IMR-90 (cell line): ENCODE data around the gene KAT6B. TPM values are rescaled to one million over a fixed set of nuclear protein-coding genes. Genes with fewer than 3 reads are reported as not detected.

ENCODE experiments used
- ATAC-seq: fragments of 200-7000 bp; cut with Tn5 transposase; 2 replicates; pipeline ENCODE4 v1.9.1; 2020; ENCODE audit warnings: low read depth, mild to moderate bottlenecking, moderate library complexity
- BruUV-seq: library from RNA; stranded (reverse); fragments of 400-500 nt; replicated peaks from 2 replicates; lab custom pipeline; 2021; lab: Mats Ljungman, UMichigan
- CTCF ChIA-PET: fragments of 300-600 bp; formaldehyde crosslinking; extraction: SDS; loops from one replicate; lab custom pipeline; 2021; ENCODE audit warnings: antibody characterized with exemption; lab: Yijun Ruan, JAX
- POLR2A ChIA-PET: fragments of 300-600 bp; sonication (Branson Sonifier 250); formaldehyde crosslinking; loops from one replicate; lab custom pipeline; 2022; ENCODE audit warnings: antibody characterized with exemption; ENCODE audit not compliant: unreplicated experiment; lab: Charles Lee
- DNase-seq: peaks from one replicate; pipeline ENCODE4 v3.0.0; 2013
- H2AFZ ChIP-seq: replicated peaks from 2 replicates; pipeline ENCODE3; 2013; ENCODE audit warnings: low read length, mild to moderate bottlenecking; ENCODE audit not compliant: poor library complexity
- H2AK5ac ChIP-seq: 2 replicates; pipeline ENCODE4 v1.6.1; 2013; ENCODE audit warnings: low read depth, low read length, inconsistent platforms
- H2AK9ac ChIP-seq: replicated peaks from 2 replicates; pipeline ENCODE3; 2013; ENCODE audit warnings: mild to moderate bottlenecking, low read depth, low read length, moderate library complexity; ENCODE audit not compliant: poor library complexity
- H2BK120ac ChIP-seq: 2 replicates; pipeline ENCODE4 v1.6.1; 2013; ENCODE audit warnings: low read depth, low read length, inconsistent platforms
- H2BK15ac ChIP-seq: 3 replicates; pipeline ENCODE4 v1.6.1; 2013; ENCODE audit warnings: low read depth, low read length, inconsistent platforms
- H2BK20ac ChIP-seq: 2 replicates; pipeline ENCODE4 v1.6.1; 2013; ENCODE audit warnings: low read depth, mild to moderate bottlenecking, inconsistent platforms, low read length, moderate library complexity
- H2BK5ac ChIP-seq: 2 replicates; pipeline ENCODE4 v1.6.1; 2013; ENCODE audit warnings: mild to moderate bottlenecking, low read depth, low read length, inconsistent platforms; ENCODE audit not compliant: poor library complexity, severe bottlenecking
- H3K14ac ChIP-seq: replicated peaks from 2 replicates; pipeline ENCODE4 v1.6.1; 2013; ENCODE audit warnings: low read depth, low read length, inconsistent platforms
- H3K18ac ChIP-seq: 2 replicates; pipeline ENCODE4 v1.6.1; 2013; ENCODE audit warnings: low read depth, low read length, control low read depth
- H3K23ac ChIP-seq: 2 replicates; pipeline ENCODE4 v1.6.1; 2013; ENCODE audit warnings: low read depth, low read length, inconsistent platforms
- H3K27ac ChIP-seq: 2 replicates; pipeline ENCODE4 v1.5.1; 2013; ENCODE audit warnings: mild to moderate bottlenecking, control low read depth, low read length; ENCODE audit not compliant: insufficient read depth
- H3K27me3 ChIP-seq: 2 replicates; pipeline ENCODE4 v1.6.1; 2013; ENCODE audit warnings: low read length; ENCODE audit not compliant: control insufficient read depth, insufficient read depth
- H3K36me3 ChIP-seq: 2 replicates; pipeline ENCODE4 v1.6.1; 2013; ENCODE audit warnings: low read length, mixed read lengths; ENCODE audit not compliant: control insufficient read depth, insufficient read depth
- H3K4ac ChIP-seq: 2 replicates; pipeline ENCODE4 v1.6.1; 2013; ENCODE audit warnings: low read depth, low read length, inconsistent platforms
- H3K4me1 ChIP-seq: 2 replicates; pipeline ENCODE4 v1.6.1; 2013; ENCODE audit warnings: low read length, mixed read lengths; ENCODE audit not compliant: control insufficient read depth, insufficient read depth
- H3K4me2 ChIP-seq: 2 replicates; pipeline ENCODE4 v1.6.1; 2013; ENCODE audit warnings: low read depth, mild to moderate bottlenecking, control low read depth, low read length, moderate library complexity
- H3K4me3 ChIP-seq: 2 replicates; pipeline ENCODE4 v1.5.1; 2013; ENCODE audit warnings: low read depth, mild to moderate bottlenecking, control low read depth, low read length, moderate library complexity; ENCODE audit not compliant: insufficient read depth
- H3K56ac ChIP-seq: 2 replicates; pipeline ENCODE4 v1.6.1; 2013; ENCODE audit warnings: low read length, inconsistent platforms; ENCODE audit not compliant: insufficient read depth; ENCODE audit errors: extremely low read depth
- H3K79me1 ChIP-seq, 2 experiments: 2 replicates each; pipeline ENCODE4 v1.6.1; 2013; ENCODE audit warnings: low read length in 2 of 2, inconsistent platforms in 1 of 2, low read depth in 1 of 2
- H3K9ac ChIP-seq: 2 replicates; pipeline ENCODE4 v1.6.1; 2013; ENCODE audit warnings: low read depth, low read length, control low read depth
- H3K9me1 ChIP-seq: 2 replicates; pipeline ENCODE4 v1.6.1; 2013; ENCODE audit warnings: low read length, inconsistent platforms; ENCODE audit not compliant: insufficient read depth
- H3K9me3 ChIP-seq: 2 replicates; pipeline ENCODE4 v1.6.1; 2013; ENCODE audit warnings: low read length; ENCODE audit not compliant: control insufficient read depth, insufficient read depth
- H4K20me1 ChIP-seq: 2 replicates; pipeline ENCODE4 v1.6.1; 2013; ENCODE audit warnings: low read length, inconsistent platforms; ENCODE audit not compliant: insufficient read depth
- H4K5ac ChIP-seq: 2 replicates; pipeline ENCODE4 v1.6.1; 2013; ENCODE audit warnings: mild to moderate bottlenecking, low read depth, low read length, control low read depth
- H4K8ac ChIP-seq, 2 experiments: 2 replicates each; pipeline ENCODE4 v1.6.1; 2013; ENCODE audit warnings: low read depth in 2 of 2, low read length in 2 of 2, control low read depth in 1 of 2, inconsistent platforms in 1 of 2
- H4K91ac ChIP-seq: 2 replicates; pipeline ENCODE4 v1.6.1; 2013; ENCODE audit warnings: low read depth, low read length, inconsistent platforms; ENCODE audit not compliant: insufficient read depth
- BHLHE40 ChIP-seq: fragments of 150-350 bp; IDR thresholded peaks from 2 replicates; pipeline ENCODE4 v1.6.1; 2016; ENCODE audit warnings: mild to moderate bottlenecking, low read depth, low read length
- CEBPB ChIP-seq: IDR thresholded peaks from 2 replicates; pipeline ENCODE4 v1.6.1; 2012; ENCODE audit warnings: low read depth, low read length, improper control_type of control experiment
- CHD1 ChIP-seq: IDR thresholded peaks from 2 replicates; pipeline ENCODE4 v1.6.1; 2012; ENCODE audit warnings: low read depth, low read length, improper control_type of control experiment
- FOS ChIP-seq: fragments of 150-350 bp; IDR thresholded peaks from 2 replicates; pipeline ENCODE4 v1.6.1; 2016; ENCODE audit warnings: low read depth, low read length
- MAFK ChIP-seq: IDR thresholded peaks from 2 replicates; pipeline ENCODE4 v1.6.1; 2012; ENCODE audit warnings: low read depth, low read length, improper control_type of control experiment
- MAZ ChIP-seq: IDR thresholded peaks from 2 replicates; pipeline ENCODE4 v1.6.1; 2012; ENCODE audit warnings: low read depth, mild to moderate bottlenecking, low read length, improper control_type of control experiment, moderate library complexity, borderline replicate concordance
- POLR2A ChIP-seq: IDR thresholded peaks from 2 replicates; pipeline ENCODE4 v1.6.1; 2012; ENCODE audit warnings: mild to moderate bottlenecking, low read depth, low read length
- RAD21 ChIP-seq: IDR thresholded peaks from 2 replicates; pipeline ENCODE4 v1.6.1; 2012; ENCODE audit warnings: low read length, improper control_type of control experiment
- RCOR1 ChIP-seq: IDR thresholded peaks from 2 replicates; pipeline ENCODE4 v1.6.1; 2012; ENCODE audit warnings: mild to moderate bottlenecking, low read length, improper control_type of control experiment; ENCODE audit not compliant: insufficient replicate concordance
- RFX5 ChIP-seq: IDR thresholded peaks from 2 replicates; pipeline ENCODE4 v1.8.0; 2012; ENCODE audit warnings: low read depth, mild to moderate bottlenecking, low read length, moderate library complexity
- SMC3 ChIP-seq: fragments of 150-350 bp; IDR thresholded peaks from 2 replicates; pipeline ENCODE4 v1.6.1; 2016; ENCODE audit warnings: low read depth, mild to moderate bottlenecking, antibody characterized with exemption, low read length, moderate library complexity
- USF2 ChIP-seq: fragments of 150-350 bp; IDR thresholded peaks from 2 replicates; pipeline ENCODE4 v1.6.1; 2017; ENCODE audit warnings: mild to moderate bottlenecking, antibody characterized with exemption, low read length, low read depth
- WGBS, 2 experiments: methylation state at CpG; one replicate each; pipeline versions ENCODE4 v1.1.5 to v1.1.7; 2013; ENCODE audit warnings: missing lambda C conversion rate in 2 of 2; ENCODE audit not compliant: insufficient read length in 1 of 2; ENCODE audit errors: extremely low coverage in 2 of 2; 5-methylcytosine and 5-hydroxymethylcytosine counted together
- dilution Hi-C: fragments of 300-500 bp; cut with HindIII; formaldehyde crosslinking; loops from one replicate; pipeline ENCODE4 v1.14.3; 2018; ENCODE audit warnings: low sequenced_read_pairs; ENCODE audit not compliant: unreplicated experiment
- in situ Hi-C: fragments of 300-500 bp; cut with MboI; formaldehyde crosslinking; loops from 3 replicates; pipeline ENCODE4 v1.14.3; 2019; ENCODE audit warnings: low sequenced_read_pairs, inconsistent platforms, mixed read lengths
- intact Hi-C: fragments of 100-400 bp; cut with micrococcal nuclease; formaldehyde crosslinking; loops from 2 replicates; pipeline ENCODE4 v1.10.0; 2022
- polyA plus RNA-seq, 3 experiments: library from polyadenylated mRNA; depleted of rRNA; stranded (reverse); fragments of >200 nt; gene quantifications; 2 replicates each; pipeline ENCODE4 v1.2.3, GENCODE V29; 2012; ENCODE audit warnings: low replicate concordance in 1 of 3
- total RNA-seq: library from RNA; depleted of rRNA; stranded (reverse); fragments of >200 nt; gene quantifications from 2 replicates; pipeline ENCODE4 v1.2.3, GENCODE V29; 2012
- TF ChIP-seq, protein P1 (sequence below): conservative IDR thresholded peaks from 2 replicates; pipeline ENCODE4 v1.5.1; 2012; ENCODE audit warnings: mild to moderate bottlenecking, low read depth, low read length, improper control_type of control experiment
- TF ChIP-seq, protein P2 (sequence below): fragments of 150-350 bp; IDR thresholded peaks from 2 replicates; pipeline ENCODE4 v1.6.1; 2016; ENCODE audit warnings: low read depth, mild to moderate bottlenecking, low read length, moderate library complexity, borderline replicate concordance

The KAT6B gene
- total and polyA plus RNA-seq, 2 of the 4 experiments (the other 2 are of a cell fraction) = 8.8 to 28.1 TPM

GRCh38 chr10:74883428-74883827 is 57.0 kb downstream of the KAT6B start:
- dilution Hi-C loops = no loop called here
- CTCF ChIA-PET = no interaction called here

More at GRCh38 chr10:74883428-74883827, 57.0 kb downstream of the KAT6B start:
- intact Hi-C loops = loop anchor here (5.0 kb wide), 1 partner anchor 56 kb away; the partner anchor contains the start of gene KAT6B
- no CpG with 5 or more reads among the region's 1 CpG for WGBS, 2 experiments
- H3K36me3 ChIP-seq = no peaks in the 10 kb centered on the region
- peak overlapping the region; percentile 98 for H2AK5ac ChIP-seq
- H3K56ac ChIP-seq = peak overlapping the region; percentile 93
- peaks cover 51 to 75% of the 10 kb centered on the region in 2 experiments for H3K79me1 ChIP-seq
- peaks cover 41% of the 10 kb centered on the region for H3K4me1 ChIP-seq
- peak overlapping the region; percentile 98 for H2BK120ac ChIP-seq
- no peak overlapping the region for H2AK9ac ChIP-seq
- peak overlapping the region; percentile 99 for H4K5ac ChIP-seq
- H3K23ac ChIP-seq = peak overlapping the region; percentile 87
- TF ChIP-seq, protein P1, sequence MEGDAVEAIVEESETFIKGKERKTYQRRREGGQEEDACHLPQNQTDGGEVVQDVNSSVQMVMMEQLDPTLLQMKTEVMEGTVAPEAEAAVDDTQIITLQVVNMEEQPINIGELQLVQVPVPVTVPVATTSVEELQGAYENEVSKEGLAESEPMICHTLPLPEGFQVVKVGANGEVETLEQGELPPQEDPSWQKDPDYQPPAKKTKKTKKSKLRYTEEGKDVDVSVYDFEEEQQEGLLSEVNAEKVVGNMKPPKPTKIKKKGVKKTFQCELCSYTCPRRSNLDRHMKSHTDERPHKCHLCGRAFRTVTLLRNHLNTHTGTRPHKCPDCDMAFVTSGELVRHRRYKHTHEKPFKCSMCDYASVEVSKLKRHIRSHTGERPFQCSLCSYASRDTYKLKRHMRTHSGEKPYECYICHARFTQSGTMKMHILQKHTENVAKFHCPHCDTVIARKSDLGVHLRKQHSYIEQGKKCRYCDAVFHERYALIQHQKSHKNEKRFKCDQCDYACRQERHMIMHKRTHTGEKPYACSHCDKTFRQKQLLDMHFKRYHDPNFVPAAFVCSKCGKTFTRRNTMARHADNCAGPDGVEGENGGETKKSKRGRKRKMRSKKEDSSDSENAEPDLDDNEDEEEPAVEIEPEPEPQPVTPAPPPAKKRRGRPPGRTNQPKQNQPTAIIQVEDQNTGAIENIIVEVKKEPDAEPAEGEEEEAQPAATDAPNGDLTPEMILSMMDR = no peak
- TF ChIP-seq MAFK = no peak
- no peak for TF ChIP-seq BHLHE40
- no peak for TF ChIP-seq POLR2A
- TF ChIP-seq RCOR1 = no peak
- no peak for TF ChIP-seq FOS
- TF ChIP-seq CEBPB = no peak
- no peak for TF ChIP-seq USF2
- no peak for TF ChIP-seq RFX5
- no peak for TF ChIP-seq MAZ
- TF ChIP-seq RAD21 = no peak
- no peak for TF ChIP-seq SMC3
- no peak for TF ChIP-seq CHD1
- TF ChIP-seq, protein P2, sequence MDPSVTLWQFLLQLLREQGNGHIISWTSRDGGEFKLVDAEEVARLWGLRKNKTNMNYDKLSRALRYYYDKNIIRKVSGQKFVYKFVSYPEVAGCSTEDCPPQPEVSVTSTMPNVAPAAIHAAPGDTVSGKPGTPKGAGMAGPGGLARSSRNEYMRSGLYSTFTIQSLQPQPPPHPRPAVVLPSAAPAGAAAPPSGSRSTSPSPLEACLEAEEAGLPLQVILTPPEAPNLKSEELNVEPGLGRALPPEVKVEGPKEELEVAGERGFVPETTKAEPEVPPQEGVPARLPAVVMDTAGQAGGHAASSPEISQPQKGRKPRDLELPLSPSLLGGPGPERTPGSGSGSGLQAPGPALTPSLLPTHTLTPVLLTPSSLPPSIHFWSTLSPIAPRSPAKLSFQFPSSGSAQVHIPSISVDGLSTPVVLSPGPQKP = no peak
- peak overlapping the region; percentile 98 for H4K91ac ChIP-seq
- H3K9ac ChIP-seq = peak overlapping the region; percentile 73
- H4K8ac ChIP-seq = peak overlapping the region; percentile 88 to 95
- no peak overlapping the region for H3K4me3 ChIP-seq
- H3K9me3 ChIP-seq = no peaks in the 10 kb centered on the region
- no peak overlapping the region for H2AFZ ChIP-seq
- H3K27me3 ChIP-seq = no peaks in the 10 kb centered on the region
- peak overlapping the region; percentile 91 for H2BK15ac ChIP-seq
- H3K27ac ChIP-seq = peak overlapping the region; percentile 100
- POLR2A ChIA-PET = interaction anchor here (0.5 kb wide), 1 partner anchor 26 kb away, joined by 4 read pairs; no protein-coding TSS in a partner anchor
- H2BK20ac ChIP-seq = peak overlapping the region; percentile 98
- H3K14ac ChIP-seq = peak overlapping the region; percentile 94
- peak overlapping the region; percentile 94 for H3K4ac ChIP-seq
- BruUV-seq = no TSS peak
- H3K4me2 ChIP-seq = peak overlapping the region; percentile 55
- no peak for DNase-seq
- H3K9me1 ChIP-seq = peaks cover 27% of the 10 kb centered on the region
- peak overlapping the region; percentile 92 for H3K18ac ChIP-seq
- H2BK5ac ChIP-seq = peak overlapping the region; percentile 99
- ATAC-seq = no peak
- in situ Hi-C loops = no loop called here
- 0 out of 2 replicates have a peak, but pooled peaks cover 3% of the 10 kb centered on the region for H4K20me1 ChIP-seq
